ENCODE data around the gene TECPR2.

GRCh38 chr14:102540315-102541028 is 177.7 kb downstream of the TECPR2 start:
- TF ChIP-seq REST (IDR thresholded peaks at IDR 0.05; ENCODE audit: low read depth, low read length) (no peak), TAF1 (IDR thresholded peaks at IDR 0.05; ENCODE audit: borderline replicate concordance, low read depth, low read length) (no peak), CREB1 (IDR thresholded peaks at IDR 0.05; ENCODE audit: low read depth) (no peak), MAX (IDR thresholded peaks at IDR 0.05; ENCODE audit: low read depth, low read length) (no peak), CTCF (IDR thresholded peaks at IDR 0.05 in 2 of 3, conservative IDR thresholded peaks at IDR 0.05 in 1 of 3; ENCODE audit: control insufficient read depth in 2 of 3, extremely low read depth in 1 of 3, insufficient read depth in 1 of 3, low read depth in 3 of 3, low read length in 3 of 3) (no peak), ZBTB4 (CRISPR knock-in tag; IDR thresholded peaks at IDR 0.05) (no peak), YY1 (IDR thresholded peaks at IDR 0.05; ENCODE audit: low read depth, low read length) (no peak), BCL3 (IDR thresholded peaks at IDR 0.05; ENCODE audit: borderline replicate concordance, insufficient read depth, low read depth, low read length, poor library complexity, severe bottlenecking) (no peak), BHLHE40 (IDR thresholded peaks at IDR 0.05; ENCODE audit: borderline replicate concordance in 1 of 2, low read depth in 2 of 2, low read length in 1 of 2) (no peak), POLR2A (IDR thresholded peaks at IDR 0.05; ENCODE audit: low read depth, low read length) (no peak), ZNF592 (IDR thresholded peaks at IDR 0.05) (no peak), EZH2 (IDR thresholded peaks at IDR 0.05; ENCODE audit: borderline replicate concordance, control insufficient read depth, low read depth, low read length) (no peak)

Measured in GM12878 (cell line).